Osteoblast (primary cell): ENCODE results near the gene CHN1. TPM values are rescaled to one million over a fixed set of nuclear protein-coding genes. Genes with fewer than 3 reads are reported as not detected.
A peak's percentile ranks its signal among the peaks of the same experiment; 100 is the strongest.

Source experiments
- DNase-seq: peaks from one replicate; pipeline ENCODE4 v3.0.0; 2011; ENCODE audit warnings: low spot score, mixed read lengths; ENCODE audit not compliant: insufficient read length; ENCODE audit errors: missing footprints
- H2AFZ ChIP-seq: 2 replicates; pipeline ENCODE4 v1.6.0; 2011; ENCODE audit warnings: mild to moderate bottlenecking, low read length
- H3K27ac ChIP-seq: 2 replicates; pipeline ENCODE4 v1.5.1; 2011; ENCODE audit warnings: mild to moderate bottlenecking, low read depth, low read length, moderate library complexity
- H3K27me3 ChIP-seq: 2 replicates; pipeline ENCODE4 v1.6.0; 2012; ENCODE audit warnings: mild to moderate bottlenecking, control low read depth, inconsistent platforms, low read length, moderate library complexity; ENCODE audit not compliant: insufficient read depth
- H3K36me3 ChIP-seq: 2 replicates; pipeline ENCODE4 v1.5.1; 2011; ENCODE audit warnings: mild to moderate bottlenecking, low read length, control low read depth, moderate library complexity; ENCODE audit not compliant: insufficient read depth
- H3K4me1 ChIP-seq: 2 replicates; pipeline ENCODE4 v1.5.1; 2011; ENCODE audit warnings: mild to moderate bottlenecking, low read length, control low read depth, moderate library complexity; ENCODE audit not compliant: insufficient read depth
- H3K4me2 ChIP-seq: 2 replicates; pipeline ENCODE4 v1.6.0; 2011; ENCODE audit warnings: mild to moderate bottlenecking, low read length; ENCODE audit not compliant: insufficient read depth
- H3K4me3 ChIP-seq: fragments of 200-600 bp; sonication (generic); 3 replicates; pipeline ENCODE4 v1.5.1; 2012; ENCODE audit warnings: mild to moderate bottlenecking, low read length, inconsistent platforms; ENCODE audit not compliant: insufficient read depth
- H3K79me2 ChIP-seq: 2 replicates; pipeline ENCODE4 v1.6.0; 2012; ENCODE audit warnings: mild to moderate bottlenecking, low read length, control low read depth, inconsistent platforms; ENCODE audit not compliant: insufficient read depth
- H3K9me3 ChIP-seq: 2 replicates; pipeline ENCODE4 v1.5.1; 2011; ENCODE audit warnings: low read depth, low read length, control low read depth
- H4K20me1 ChIP-seq: 2 replicates; pipeline ENCODE4 v1.6.0; 2012; ENCODE audit warnings: mild to moderate bottlenecking, low read length, control low read depth; ENCODE audit not compliant: insufficient read depth
- CTCF ChIP-seq: IDR thresholded peaks from 2 replicates; pipeline ENCODE4 v1.5.1; 2011; ENCODE audit warnings: mild to moderate bottlenecking, low read depth, low read length, moderate library complexity; ENCODE audit errors: extremely low read depth
- total RNA-seq: library from RNA; depleted of rRNA; stranded (reverse); fragments of >200 nt; gene quantifications from 2 replicates; pipeline ENCODE4 v1.2.3, GENCODE V29; 2012

CHN1 gene
- total RNA-seq, 1 donor, result 33.7 TPM

- Histone ChIP-seq H3K27ac (no peak overlapping the region), H4K20me1 (no peaks in the 10 kb centered on the region), H3K9me3 (no peaks in the 10 kb centered on the region), H3K4me3 (no peak overlapping the region), H2AFZ (no peak overlapping the region), H3K79me2 (no peaks in the 10 kb centered on the region), H3K27me3 (no peaks in the 10 kb centered on the region), H3K4me2 (no peak overlapping the region), H3K36me3 (no peaks in the 10 kb centered on the region), H3K4me1 (no peaks in the 10 kb centered on the region)
- DNase-seq, result no peak
- TF ChIP-seq CTCF, result no peak
These were observed 136.3 kb downstream of the CHN1 start for GRCh38 chr2:174868878-174869277.

GRCh38 chr2:174866421-174866820 lies 138.8 kb downstream of the CHN1 start:
- H2AFZ ChIP-seq, result no peak overlapping the region
- H3K9me3 ChIP-seq, result no peaks in the 10 kb centered on the region
- H3K4me3 ChIP-seq, result no peak overlapping the region
- no peaks in the 10 kb centered on the region for H3K4me1 ChIP-seq
- H3K79me2 ChIP-seq, result no peaks in the 10 kb centered on the region
- no peak overlapping the region for H3K27ac ChIP-seq
- no peaks in the 10 kb centered on the region for H3K27me3 ChIP-seq
- DNase-seq, result no peak
- no peak for TF ChIP-seq CTCF
- no peak overlapping the region for H3K4me2 ChIP-seq
- H3K36me3 ChIP-seq, result no peaks in the 10 kb centered on the region
- H4K20me1 ChIP-seq, result no peaks in the 10 kb centered on the region

- Histone ChIP-seq H2AFZ (no peak overlapping the region), H3K4me2 (no peak overlapping the region), H3K9me3 (no peaks in the 10 kb centered on the region), H3K36me3 (no peaks in the 10 kb centered on the region), H3K27me3 (no peaks in the 10 kb centered on the region), H4K20me1 (no peaks in the 10 kb centered on the region), H3K79me2 (no peaks in the 10 kb centered on the region), H3K4me1 (no peaks in the 10 kb centered on the region), H3K4me3 (no peak overlapping the region), H3K27ac (no peak overlapping the region)
- no peak for DNase-seq
- no peak for TF ChIP-seq CTCF
These were observed 142.0 kb downstream of the CHN1 start for GRCh38 chr2:174863183-174863582.

- TF ChIP-seq CTCF, result no peak
- Histone ChIP-seq H2AFZ (peak overlapping the region; percentile 83), H3K27ac (no peak overlapping the region), H3K36me3 (no peaks in the 10 kb centered on the region), H3K4me1 (no peaks in the 10 kb centered on the region), H4K20me1 (no peaks in the 10 kb centered on the region), H3K4me3 (no peak overlapping the region), H3K9me3 (no peaks in the 10 kb centered on the region), H3K4me2 (no peak overlapping the region), H3K79me2 (no peaks in the 10 kb centered on the region), H3K27me3 (no peaks in the 10 kb centered on the region)
- no peak for DNase-seq
These were observed 145.5 kb downstream of the CHN1 start for GRCh38 chr2:174859563-174860169.
